Measurements from ENCODE around the gene PLAC1.

DNA sequence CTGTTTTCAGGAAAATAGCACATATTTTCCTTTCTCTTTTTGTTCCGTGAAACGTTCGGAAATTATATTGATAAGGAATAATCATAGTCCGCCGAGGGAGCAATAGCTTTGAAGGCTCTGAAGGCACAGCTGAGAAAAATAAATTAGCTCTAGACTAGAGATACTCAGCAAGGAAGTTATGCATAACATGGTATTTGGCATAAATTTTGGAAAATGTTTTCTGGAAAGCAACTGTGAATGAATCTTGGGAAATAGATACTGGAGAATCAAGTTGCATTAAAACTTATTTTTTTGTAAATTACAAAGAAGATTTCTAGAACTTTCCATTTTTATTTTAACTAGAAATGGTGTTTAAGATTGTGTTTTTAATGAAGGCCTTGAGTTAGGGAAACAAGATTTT lies 105.9 kb downstream of the PLAC1 start:
- TF ChIP-seq, protein P1, sequence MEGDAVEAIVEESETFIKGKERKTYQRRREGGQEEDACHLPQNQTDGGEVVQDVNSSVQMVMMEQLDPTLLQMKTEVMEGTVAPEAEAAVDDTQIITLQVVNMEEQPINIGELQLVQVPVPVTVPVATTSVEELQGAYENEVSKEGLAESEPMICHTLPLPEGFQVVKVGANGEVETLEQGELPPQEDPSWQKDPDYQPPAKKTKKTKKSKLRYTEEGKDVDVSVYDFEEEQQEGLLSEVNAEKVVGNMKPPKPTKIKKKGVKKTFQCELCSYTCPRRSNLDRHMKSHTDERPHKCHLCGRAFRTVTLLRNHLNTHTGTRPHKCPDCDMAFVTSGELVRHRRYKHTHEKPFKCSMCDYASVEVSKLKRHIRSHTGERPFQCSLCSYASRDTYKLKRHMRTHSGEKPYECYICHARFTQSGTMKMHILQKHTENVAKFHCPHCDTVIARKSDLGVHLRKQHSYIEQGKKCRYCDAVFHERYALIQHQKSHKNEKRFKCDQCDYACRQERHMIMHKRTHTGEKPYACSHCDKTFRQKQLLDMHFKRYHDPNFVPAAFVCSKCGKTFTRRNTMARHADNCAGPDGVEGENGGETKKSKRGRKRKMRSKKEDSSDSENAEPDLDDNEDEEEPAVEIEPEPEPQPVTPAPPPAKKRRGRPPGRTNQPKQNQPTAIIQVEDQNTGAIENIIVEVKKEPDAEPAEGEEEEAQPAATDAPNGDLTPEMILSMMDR (IDR thresholded peaks at IDR 0.05), result no peak
- TF ChIP-seq POLR2A (IDR thresholded peaks at IDR 0.05) (no peak), EP300 (IDR thresholded peaks at IDR 0.05) (no peak)
